HepG2 (cell line): ENCODE results near the gene ENO2. TPM values are rescaled to one million over a fixed set of nuclear protein-coding genes. Genes with fewer than 3 reads are reported as not detected.

Experiments used
- ATRX ChIP-seq: sonication (generic); formaldehyde crosslinking; IDR thresholded peaks from 2 replicates; pipeline ENCODE4 v1.4.0; 2020; ENCODE audit warnings: missing genetic modification reagents, borderline replicate concordance
- HMG20A ChIP-seq: IDR thresholded peaks from 2 replicates; pipeline ENCODE4 v1.6.1; 2016; ENCODE audit warnings: borderline replicate concordance
- HNRNPL ChIP-seq: fragments of 200-400 bp; formaldehyde crosslinking; IDR thresholded peaks from 2 replicates; pipeline ENCODE4 v1.6.1; 2017; ENCODE audit warnings: mild to moderate bottlenecking, low read depth, low read length
- KDM4B ChIP-seq: sonication (generic); formaldehyde crosslinking; IDR thresholded peaks from 2 replicates; pipeline ENCODE4 v1.4.0; 2020; ENCODE audit warnings: missing genetic modification reagents
- NBN ChIP-seq: fragments of 450-650 bp; conservative IDR thresholded peaks from 2 replicates; pipeline ENCODE4 v1.6.1; 2017
- SMAD1 ChIP-seq: sonication (generic); formaldehyde crosslinking; IDR thresholded peaks from 2 replicates; pipeline ENCODE4 v1.4.0; 2020; ENCODE audit warnings: missing genetic modification reagents, low read depth, mild to moderate bottlenecking, borderline replicate concordance
- SMARCC2 ChIP-seq: fragments of 450-650 bp; IDR thresholded peaks from 2 replicates; pipeline ENCODE4 v1.6.1; 2017; ENCODE audit warnings: antibody characterized with exemption, mild to moderate bottlenecking
- TAF1 ChIP-seq: sonication (generic); formaldehyde crosslinking; IDR thresholded peaks from 2 replicates; pipeline ENCODE4 v1.4.0; 2020; ENCODE audit warnings: missing genetic modification reagents
- ZFP1 ChIP-seq: IDR thresholded peaks from 2 replicates; pipeline ENCODE4 v1.6.1; 2016
- ZNF20 ChIP-seq: sonication (generic); formaldehyde crosslinking; IDR thresholded peaks from 2 replicates; pipeline ENCODE4 v1.4.0; 2020; ENCODE audit warnings: mild to moderate bottlenecking, moderate library complexity, missing genetic modification reagents
- ZNF468 ChIP-seq: sonication (generic); formaldehyde crosslinking; IDR thresholded peaks from 2 replicates; pipeline ENCODE4 v1.8.0; 2022; ENCODE audit warnings: mild to moderate bottlenecking, moderate library complexity, missing genetic modification reagents
- ZNF564 ChIP-seq: sonication (generic); formaldehyde crosslinking; IDR thresholded peaks from 2 replicates; pipeline ENCODE4 v1.8.1; 2023; ENCODE audit warnings: mild to moderate bottlenecking, missing genetic modification reagents
- ZNF598 ChIP-seq: sonication (generic); formaldehyde crosslinking; IDR thresholded peaks from 2 replicates; pipeline ENCODE4 v1.5.1; 2020; ENCODE audit warnings: mild to moderate bottlenecking, missing genetic modification reagents, borderline replicate concordance
- ZNF652 ChIP-seq: IDR thresholded peaks from 2 replicates; pipeline ENCODE4 v1.6.1; 2016; ENCODE audit warnings: low read depth, borderline replicate concordance
- ZNF879 ChIP-seq: sonication (generic); formaldehyde crosslinking; IDR thresholded peaks from 2 replicates; pipeline ENCODE4 v1.8.1; 2023; ENCODE audit warnings: missing genetic modification reagents
- ZNF891 ChIP-seq: sonication (generic); formaldehyde crosslinking; IDR thresholded peaks from 2 replicates; pipeline ENCODE4 v1.5.0; 2020; ENCODE audit warnings: mild to moderate bottlenecking, missing genetic modification reagents
- ZSCAN20 ChIP-seq: sonication (generic); formaldehyde crosslinking; IDR thresholded peaks from 2 replicates; pipeline ENCODE4 v1.4.0; 2020; ENCODE audit warnings: missing genetic modification reagents, mild to moderate bottlenecking, borderline replicate concordance
- ZSCAN31 ChIP-seq: sonication (generic); formaldehyde crosslinking; IDR thresholded peaks from 2 replicates; pipeline ENCODE4 v1.5.0; 2020; ENCODE audit warnings: low read depth, mild to moderate bottlenecking, missing genetic modification reagents
- polyA plus RNA-seq, 8 experiments: library from polyadenylated mRNA; depleted of rRNA in 3 of 8; stranded (reverse) in 7 of 8; unstranded in 1 of 8; fragments of >200 nt; fragmentation: Illumina TruSeq in 4 of 8; extraction: Trizol in 4 of 8; gene quantifications; 2 replicates each; pipeline versions ENCODE4 v1.2.1 to v1.2.3, GENCODE V29; 2011 to 2016; ENCODE audit warnings: low read depth in 4 of 8, missing spikeins in 1 of 8, mixed read lengths in 1 of 8; ENCODE audit not compliant: insufficient read depth in 1 of 8
- total RNA-seq, 5 experiments: library from RNA; depleted of rRNA; stranded (reverse); fragments of >200 nt; fragmentation: Illumina TruSeq; extraction: Trizol; gene quantifications; 2 replicates each; pipeline ENCODE4 v1.2.3, GENCODE V29; 2016; ENCODE audit warnings: low read depth in 1 of 5
- TF ChIP-seq, protein P1 (sequence below): sonication (generic); formaldehyde crosslinking; IDR thresholded peaks from 2 replicates; pipeline ENCODE4 v1.4.0; 2020; ENCODE audit warnings: missing genetic modification reagents, borderline replicate concordance
- TF ChIP-seq, protein P2 (sequence below): sonication (generic); formaldehyde crosslinking; IDR thresholded peaks from 2 replicates; pipeline ENCODE4 v1.4.0; 2020; ENCODE audit warnings: low read depth, mild to moderate bottlenecking, missing genetic modification reagents
- TF ChIP-seq, protein P3 (sequence below): sonication (generic); formaldehyde crosslinking; IDR thresholded peaks from 2 replicates; pipeline ENCODE4 v1.5.0; 2020; ENCODE audit warnings: missing genetic modification reagents, mild to moderate bottlenecking, borderline replicate concordance
- TF ChIP-seq, protein P4 (sequence below): sonication (generic); formaldehyde crosslinking; IDR thresholded peaks from 2 replicates; pipeline ENCODE4 v1.9.0; 2021; ENCODE audit warnings: missing genetic modification reagents, borderline replicate concordance

The ENO2 gene
- total and polyA plus RNA-seq, 2 of the 13 experiments (the other 11 are each of a cell fraction or from before 2014, with no cell fraction given) = 19.3 to 136 TPM

DNA sequence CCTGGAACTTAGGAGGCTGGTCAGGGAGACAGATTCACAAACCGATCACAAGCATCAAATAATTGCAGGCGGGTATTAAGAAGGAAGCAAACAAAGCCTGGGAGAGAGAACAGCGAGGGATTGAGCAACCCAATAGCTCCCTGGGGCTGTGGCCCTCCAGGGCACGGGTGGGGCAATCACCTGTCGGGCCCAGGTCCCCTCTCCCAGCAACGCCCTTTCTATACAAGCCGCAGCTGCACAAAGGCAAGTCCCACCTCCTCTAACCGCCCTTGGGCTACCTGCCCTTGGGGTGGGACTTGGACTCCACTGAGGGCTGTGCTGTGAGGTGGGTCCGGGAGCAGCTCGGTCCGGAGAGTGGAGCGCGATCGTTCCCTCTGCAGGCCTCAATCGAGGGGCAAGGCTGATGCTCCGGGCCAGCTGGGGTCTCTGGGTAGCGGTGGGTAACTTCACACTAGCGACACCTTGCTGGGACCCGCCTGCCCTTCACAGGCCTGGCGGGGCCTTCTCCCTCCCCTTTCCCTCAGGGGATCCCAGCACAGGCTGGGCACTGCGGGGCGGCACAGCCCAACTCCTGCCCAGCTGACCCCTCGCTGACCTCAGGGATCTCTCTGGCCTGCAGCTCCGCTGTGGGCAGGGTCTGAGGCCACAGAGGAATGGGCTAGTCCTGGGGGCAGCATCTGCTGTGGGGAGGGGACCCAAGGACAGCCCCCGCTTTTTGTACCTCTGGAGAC lies 48.1 kb downstream of the ENO2 start (continued):
- no peak for TF ChIP-seq SMAD1 (CRISPR knock-in tag)
- no peak for TF ChIP-seq ATRX (CRISPR knock-in tag)
- TF ChIP-seq ZNF468 (CRISPR knock-in tag) = no peak
- TF ChIP-seq ZNF564 (CRISPR knock-in tag) = no peak
- TF ChIP-seq ZSCAN31 (CRISPR knock-in tag) = no peak
- TF ChIP-seq ZNF652 (CRISPR knock-in tag) = no peak
- TF ChIP-seq, protein P1, sequence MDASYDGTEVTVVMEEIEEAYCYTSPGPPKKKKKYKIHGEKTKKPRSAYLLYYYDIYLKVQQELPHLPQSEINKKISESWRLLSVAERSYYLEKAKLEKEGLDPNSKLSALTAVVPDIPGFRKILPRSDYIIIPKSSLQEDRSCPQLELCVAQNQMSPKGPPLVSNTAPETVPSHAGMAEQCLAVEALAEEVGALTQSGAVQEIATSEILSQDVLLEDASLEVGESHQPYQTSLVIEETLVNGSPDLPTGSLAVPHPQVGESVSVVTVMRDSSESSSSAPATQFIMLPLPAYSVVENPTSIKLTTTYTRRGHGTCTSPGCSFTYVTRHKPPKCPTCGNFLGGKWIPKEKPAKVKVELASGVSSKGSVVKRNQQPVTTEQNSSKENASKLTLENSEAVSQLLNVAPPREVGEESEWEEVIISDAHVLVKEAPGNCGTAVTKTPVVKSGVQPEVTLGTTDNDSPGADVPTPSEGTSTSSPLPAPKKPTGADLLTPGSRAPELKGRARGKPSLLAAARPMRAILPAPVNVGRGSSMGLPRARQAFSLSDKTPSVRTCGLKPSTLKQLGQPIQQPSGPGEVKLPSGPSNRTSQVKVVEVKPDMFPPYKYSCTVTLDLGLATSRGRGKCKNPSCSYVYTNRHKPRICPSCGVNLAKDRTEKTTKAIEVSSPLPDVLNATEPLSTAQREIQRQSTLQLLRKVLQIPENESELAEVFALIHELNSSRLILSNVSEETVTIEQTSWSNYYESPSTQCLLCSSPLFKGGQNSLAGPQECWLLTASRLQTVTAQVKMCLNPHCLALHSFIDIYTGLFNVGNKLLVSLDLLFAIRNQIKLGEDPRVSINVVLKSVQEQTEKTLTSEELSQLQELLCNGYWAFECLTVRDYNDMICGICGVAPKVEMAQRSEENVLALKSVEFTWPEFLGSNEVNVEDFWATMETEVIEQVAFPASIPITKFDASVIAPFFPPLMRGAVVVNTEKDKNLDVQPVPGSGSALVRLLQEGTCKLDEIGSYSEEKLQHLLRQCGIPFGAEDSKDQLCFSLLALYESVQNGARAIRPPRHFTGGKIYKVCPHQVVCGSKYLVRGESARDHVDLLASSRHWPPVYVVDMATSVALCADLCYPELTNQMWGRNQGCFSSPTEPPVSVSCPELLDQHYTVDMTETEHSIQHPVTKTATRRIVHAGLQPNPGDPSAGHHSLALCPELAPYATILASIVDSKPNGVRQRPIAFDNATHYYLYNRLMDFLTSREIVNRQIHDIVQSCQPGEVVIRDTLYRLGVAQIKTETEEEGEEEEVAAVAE = no peak
- TF ChIP-seq, protein P2, sequence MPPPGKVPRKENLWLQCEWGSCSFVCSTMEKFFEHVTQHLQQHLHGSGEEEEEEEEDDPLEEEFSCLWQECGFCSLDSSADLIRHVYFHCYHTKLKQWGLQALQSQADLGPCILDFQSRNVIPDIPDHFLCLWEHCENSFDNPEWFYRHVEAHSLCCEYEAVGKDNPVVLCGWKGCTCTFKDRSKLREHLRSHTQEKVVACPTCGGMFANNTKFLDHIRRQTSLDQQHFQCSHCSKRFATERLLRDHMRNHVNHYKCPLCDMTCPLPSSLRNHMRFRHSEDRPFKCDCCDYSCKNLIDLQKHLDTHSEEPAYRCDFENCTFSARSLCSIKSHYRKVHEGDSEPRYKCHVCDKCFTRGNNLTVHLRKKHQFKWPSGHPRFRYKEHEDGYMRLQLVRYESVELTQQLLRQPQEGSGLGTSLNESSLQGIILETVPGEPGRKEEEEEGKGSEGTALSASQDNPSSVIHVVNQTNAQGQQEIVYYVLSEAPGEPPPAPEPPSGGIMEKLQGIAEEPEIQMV (CRISPR knock-in tag) = no peak
- no peak for TF ChIP-seq ZSCAN20 (CRISPR knock-in tag)
- TF ChIP-seq HMG20A (CRISPR knock-in tag) = no peak
- TF ChIP-seq HNRNPL = peak; percentile 42; the same call in 1 of the 2 replicates
- no peak for TF ChIP-seq SMARCC2
- no peak for TF ChIP-seq NBN
- TF ChIP-seq KDM4B (CRISPR knock-in tag) = no peak; the same call in 1 of the 2 replicates
- TF ChIP-seq, protein P3, sequence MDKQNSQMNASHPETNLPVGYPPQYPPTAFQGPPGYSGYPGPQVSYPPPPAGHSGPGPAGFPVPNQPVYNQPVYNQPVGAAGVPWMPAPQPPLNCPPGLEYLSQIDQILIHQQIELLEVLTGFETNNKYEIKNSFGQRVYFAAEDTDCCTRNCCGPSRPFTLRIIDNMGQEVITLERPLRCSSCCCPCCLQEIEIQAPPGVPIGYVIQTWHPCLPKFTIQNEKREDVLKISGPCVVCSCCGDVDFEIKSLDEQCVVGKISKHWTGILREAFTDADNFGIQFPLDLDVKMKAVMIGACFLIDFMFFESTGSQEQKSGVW = no peak
- TF ChIP-seq ZNF879 = no peak
- no peak for TF ChIP-seq ZNF20
- TF ChIP-seq, protein P4, sequence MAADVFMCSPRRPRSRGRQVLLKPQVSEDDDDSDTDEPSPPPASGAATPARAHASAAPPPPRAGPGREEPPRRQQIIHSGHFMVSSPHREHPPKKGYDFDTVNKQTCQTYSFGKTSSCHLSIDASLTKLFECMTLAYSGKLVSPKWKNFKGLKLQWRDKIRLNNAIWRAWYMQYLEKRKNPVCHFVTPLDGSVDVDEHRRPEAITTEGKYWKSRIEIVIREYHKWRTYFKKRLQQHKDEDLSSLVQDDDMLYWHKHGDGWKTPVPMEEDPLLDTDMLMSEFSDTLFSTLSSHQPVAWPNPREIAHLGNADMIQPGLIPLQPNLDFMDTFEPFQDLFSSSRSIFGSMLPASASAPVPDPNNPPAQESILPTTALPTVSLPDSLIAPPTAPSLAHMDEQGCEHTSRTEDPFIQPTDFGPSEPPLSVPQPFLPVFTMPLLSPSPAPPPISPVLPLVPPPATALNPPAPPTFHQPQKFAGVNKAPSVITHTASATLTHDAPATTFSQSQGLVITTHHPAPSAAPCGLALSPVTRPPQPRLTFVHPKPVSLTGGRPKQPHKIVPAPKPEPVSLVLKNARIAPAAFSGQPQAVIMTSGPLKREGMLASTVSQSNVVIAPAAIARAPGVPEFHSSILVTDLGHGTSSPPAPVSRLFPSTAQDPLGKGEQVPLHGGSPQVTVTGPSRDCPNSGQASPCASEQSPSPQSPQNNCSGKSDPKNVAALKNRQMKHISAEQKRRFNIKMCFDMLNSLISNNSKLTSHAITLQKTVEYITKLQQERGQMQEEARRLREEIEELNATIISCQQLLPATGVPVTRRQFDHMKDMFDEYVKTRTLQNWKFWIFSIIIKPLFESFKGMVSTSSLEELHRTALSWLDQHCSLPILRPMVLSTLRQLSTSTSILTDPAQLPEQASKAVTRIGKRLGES = no peak
- no peak for TF ChIP-seq ZFP1 (CRISPR knock-in tag)
- peak; percentile 30; the same call in 1 of the 2 replicates for TF ChIP-seq ZNF891
- TF ChIP-seq TAF1 = no peak
- no peak for TF ChIP-seq ZNF598 (CRISPR knock-in tag)
